Measurements from ENCODE around the gene CARD19.

DNA sequence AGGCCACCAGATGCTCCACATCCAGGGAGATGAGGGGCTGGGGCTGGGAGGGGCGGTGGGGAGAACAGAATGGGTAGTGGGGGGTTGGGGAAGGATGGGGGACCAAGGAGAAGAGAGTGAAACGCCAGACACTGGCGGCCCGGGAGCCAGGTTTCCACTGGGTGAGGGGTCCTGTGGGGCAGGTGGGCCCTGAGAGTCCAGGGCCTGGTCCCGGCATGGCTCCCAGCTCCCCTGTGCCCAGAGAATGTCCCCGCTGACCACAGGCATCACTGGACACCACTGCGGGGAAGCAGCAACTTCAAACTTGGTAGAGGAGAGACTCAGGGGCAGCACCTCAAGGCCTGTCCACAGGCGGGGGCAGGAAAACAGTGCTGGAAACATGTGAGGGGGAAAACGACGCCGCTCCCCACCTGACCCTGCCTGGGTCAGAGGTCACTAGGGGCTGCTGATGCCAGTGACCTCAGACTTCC lies 24.9 kb downstream of the CARD19 start:
- no peak for TF ChIP-seq POLR2A (IDR thresholded peaks at IDR 0.05)
- TF ChIP-seq, protein P1, sequence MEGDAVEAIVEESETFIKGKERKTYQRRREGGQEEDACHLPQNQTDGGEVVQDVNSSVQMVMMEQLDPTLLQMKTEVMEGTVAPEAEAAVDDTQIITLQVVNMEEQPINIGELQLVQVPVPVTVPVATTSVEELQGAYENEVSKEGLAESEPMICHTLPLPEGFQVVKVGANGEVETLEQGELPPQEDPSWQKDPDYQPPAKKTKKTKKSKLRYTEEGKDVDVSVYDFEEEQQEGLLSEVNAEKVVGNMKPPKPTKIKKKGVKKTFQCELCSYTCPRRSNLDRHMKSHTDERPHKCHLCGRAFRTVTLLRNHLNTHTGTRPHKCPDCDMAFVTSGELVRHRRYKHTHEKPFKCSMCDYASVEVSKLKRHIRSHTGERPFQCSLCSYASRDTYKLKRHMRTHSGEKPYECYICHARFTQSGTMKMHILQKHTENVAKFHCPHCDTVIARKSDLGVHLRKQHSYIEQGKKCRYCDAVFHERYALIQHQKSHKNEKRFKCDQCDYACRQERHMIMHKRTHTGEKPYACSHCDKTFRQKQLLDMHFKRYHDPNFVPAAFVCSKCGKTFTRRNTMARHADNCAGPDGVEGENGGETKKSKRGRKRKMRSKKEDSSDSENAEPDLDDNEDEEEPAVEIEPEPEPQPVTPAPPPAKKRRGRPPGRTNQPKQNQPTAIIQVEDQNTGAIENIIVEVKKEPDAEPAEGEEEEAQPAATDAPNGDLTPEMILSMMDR (IDR thresholded peaks at IDR 0.05), result no peak
